Right lobe of liver (tissue), 6 donors: Measurements from ENCODE around the gene METTL17. TPM values are rescaled to one million over a fixed set of nuclear protein-coding genes. Genes with fewer than 3 reads are reported as not detected.

Source experiments
- ATAC-seq, 4 donors: fragments of 200-7000 bp; cut with Tn5 transposase; one replicate each; pipeline ENCODE4 v1.9.1; 2020; ENCODE audit warnings: mild to moderate bottlenecking in 4 of 4, moderate library complexity in 4 of 4
- DNase-seq, 3 donors: peaks; one replicate each; pipeline ENCODE4 v3.0.0-alpha.2; 2020
- H3K27ac ChIP-seq, 3 donors: fragments of 200-600 bp; one replicate each; pipeline ENCODE4 v1.8.0; 2022
- H3K27me3 ChIP-seq, 2 donors: fragments of 200-600 bp; one replicate each; pipeline ENCODE4 v1.8.0; 2022
- H3K36me3 ChIP-seq, 4 donors: fragments of 200-600 bp; sonication (generic) in 1 of 4; one replicate each; pipeline versions ENCODE4 v1.5.1 to v1.8.0; 2017 to 2022; ENCODE audit warnings: control low read depth in 1 of 4
- H3K4me1 ChIP-seq, 4 donors: fragments of 200-600 bp; sonication (generic) in 1 of 4; one replicate each; pipeline versions ENCODE4 v1.5.1 to v1.8.0; 2017 to 2022; ENCODE audit warnings: control low read depth in 1 of 4
- H3K4me3 ChIP-seq, 3 donors: fragments of 200-600 bp; one replicate each; pipeline ENCODE4 v1.8.0; 2022
- H3K9me3 ChIP-seq, 4 donors: fragments of 200-600 bp; sonication (generic) in 1 of 4; one replicate each; pipeline versions ENCODE4 v1.5.1 to v1.8.0; 2017 to 2022; ENCODE audit warnings: control low read depth in 1 of 4
- POLR2A ChIP-seq: fragments of 450-650 bp; IDR thresholded peaks from one replicate; pipeline ENCODE4 v1.6.1; 2017; ENCODE audit warnings: antibody characterized with exemption, mild to moderate bottlenecking
- WGBS: methylation state at CpG from one replicate; pipeline ENCODE4 v1.1.6; 2018; ENCODE audit warnings: low coverage, low lambda C conversion rate; ENCODE audit not compliant: insufficient coverage; ENCODE audit errors: missing lambda C conversion rate; 5-methylcytosine and 5-hydroxymethylcytosine counted together
- intact Hi-C, 2 donors: fragments of 100-400 bp; cut with DNase I; formaldehyde crosslinking; loops; one replicate each; pipeline versions ENCODE4 v1.11.2 to v1.14.1; 2022
- total RNA-seq, 6 experiments: library from RNA; depleted of rRNA in 2 of 6; stranded (reverse); fragments of >200 nt in 2 of 6; fragmentation: NEBNext Ultra II Directional in 3 of 6; extraction: Animal tissue kit (Norgen Biotek cat#: 25700) in 3 of 6; gene quantifications; one replicate each; pipeline versions ENCODE4 v1.1.0 to v1.2.4, GENCODE V29; 2016 to 2023
- TF ChIP-seq, protein P1 (sequence below), 4 donors: fragments of 200-600 bp in 3 of 4; fragments of 450-650 bp in 1 of 4; IDR thresholded peaks; one replicate each; pipeline versions ENCODE4 v1.5.1 to v1.8.0; 2016 to 2022; ENCODE audit warnings: antibody characterized with exemption in 4 of 4, mild to moderate bottlenecking in 2 of 4
- donor health status: DM: no; HTN: yes; CAD: no.
- donor health status: DM: no; HTN: no; CAD: no.
- donor health status: DM: no; HTN: no; CAD: no.
- donor health status: DM: no; HTN: yes; CAD: no.
- donor health status: DM: no; HTN: yes; CAD: no.

Gene METTL17
- total RNA-seq, 6 experiments from 2014 or later, result 27.5 to 70.7 (median 34.6) TPM

DNA sequence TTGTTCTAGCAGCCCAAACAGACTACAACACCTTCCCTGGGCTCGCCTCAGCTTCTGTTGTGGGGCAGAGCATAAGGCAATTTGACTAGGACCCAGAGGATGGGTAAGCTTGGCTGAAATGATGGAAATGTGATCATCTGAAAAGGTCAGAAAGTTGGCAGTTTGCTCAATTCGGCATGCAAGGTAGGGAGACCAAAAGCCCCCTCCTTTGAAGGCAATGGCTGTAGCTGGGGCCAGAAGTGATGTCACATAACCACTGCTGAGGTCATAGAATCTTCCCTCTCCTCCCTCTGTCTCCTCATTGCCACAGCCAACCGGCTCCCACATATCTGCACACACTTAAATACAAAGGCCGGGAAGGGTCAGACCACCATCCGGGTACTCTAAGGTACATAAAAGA is 40.1 kb downstream of the METTL17 start, which contains the start of gene TPPP2:
TPPP2 (plus strand) TSS at position 301 of the 400 bp plus-strand sequence. CDS start 365 bp downstream, outside the sequence.
- H3K27me3 ChIP-seq, result no peaks in the 10 kb centered on the region
- TF ChIP-seq, protein P1, sequence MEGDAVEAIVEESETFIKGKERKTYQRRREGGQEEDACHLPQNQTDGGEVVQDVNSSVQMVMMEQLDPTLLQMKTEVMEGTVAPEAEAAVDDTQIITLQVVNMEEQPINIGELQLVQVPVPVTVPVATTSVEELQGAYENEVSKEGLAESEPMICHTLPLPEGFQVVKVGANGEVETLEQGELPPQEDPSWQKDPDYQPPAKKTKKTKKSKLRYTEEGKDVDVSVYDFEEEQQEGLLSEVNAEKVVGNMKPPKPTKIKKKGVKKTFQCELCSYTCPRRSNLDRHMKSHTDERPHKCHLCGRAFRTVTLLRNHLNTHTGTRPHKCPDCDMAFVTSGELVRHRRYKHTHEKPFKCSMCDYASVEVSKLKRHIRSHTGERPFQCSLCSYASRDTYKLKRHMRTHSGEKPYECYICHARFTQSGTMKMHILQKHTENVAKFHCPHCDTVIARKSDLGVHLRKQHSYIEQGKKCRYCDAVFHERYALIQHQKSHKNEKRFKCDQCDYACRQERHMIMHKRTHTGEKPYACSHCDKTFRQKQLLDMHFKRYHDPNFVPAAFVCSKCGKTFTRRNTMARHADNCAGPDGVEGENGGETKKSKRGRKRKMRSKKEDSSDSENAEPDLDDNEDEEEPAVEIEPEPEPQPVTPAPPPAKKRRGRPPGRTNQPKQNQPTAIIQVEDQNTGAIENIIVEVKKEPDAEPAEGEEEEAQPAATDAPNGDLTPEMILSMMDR (IDR thresholded peaks at IDR 0.05), result no peak
- no peak for TF ChIP-seq POLR2A
- no peak within 1 kb of the TSS for H3K27ac ChIP-seq
- DNase-seq (no peak), ATAC-seq (no peak)
- WGBS, result 88% methylated on average over 1 of the region's 5 CpGs
- intact Hi-C loops, result no loop called here
- H3K4me1 ChIP-seq, result no peaks in the 10 kb centered on the region
- no peak within 1 kb of the TSS for H3K4me3 ChIP-seq
- no peaks in the 10 kb centered on the region for H3K36me3 ChIP-seq
- no peaks in the 10 kb centered on the region for H3K9me3 ChIP-seq

GRCh38 chr14:21030531-21030930 is 40.8 kb downstream of the METTL17 start:
- ATAC-seq (no peak), DNase-seq (no peak)
- Histone ChIP-seq H3K27ac (no peak overlapping the region), H3K9me3 (no peaks in the 10 kb centered on the region), H3K4me1 (no peaks in the 10 kb centered on the region), H3K36me3 (no peaks in the 10 kb centered on the region), H3K27me3 (no peaks in the 10 kb centered on the region), H3K4me3 (no peak overlapping the region)
- no peak for TF ChIP-seq POLR2A
- TF ChIP-seq, protein P1 (IDR thresholded peaks at IDR 0.05), result no peak
- 83% methylated on average over 9 of the region's 12 CpGs for WGBS
- intact Hi-C loops, result no loop called here

DNA sequence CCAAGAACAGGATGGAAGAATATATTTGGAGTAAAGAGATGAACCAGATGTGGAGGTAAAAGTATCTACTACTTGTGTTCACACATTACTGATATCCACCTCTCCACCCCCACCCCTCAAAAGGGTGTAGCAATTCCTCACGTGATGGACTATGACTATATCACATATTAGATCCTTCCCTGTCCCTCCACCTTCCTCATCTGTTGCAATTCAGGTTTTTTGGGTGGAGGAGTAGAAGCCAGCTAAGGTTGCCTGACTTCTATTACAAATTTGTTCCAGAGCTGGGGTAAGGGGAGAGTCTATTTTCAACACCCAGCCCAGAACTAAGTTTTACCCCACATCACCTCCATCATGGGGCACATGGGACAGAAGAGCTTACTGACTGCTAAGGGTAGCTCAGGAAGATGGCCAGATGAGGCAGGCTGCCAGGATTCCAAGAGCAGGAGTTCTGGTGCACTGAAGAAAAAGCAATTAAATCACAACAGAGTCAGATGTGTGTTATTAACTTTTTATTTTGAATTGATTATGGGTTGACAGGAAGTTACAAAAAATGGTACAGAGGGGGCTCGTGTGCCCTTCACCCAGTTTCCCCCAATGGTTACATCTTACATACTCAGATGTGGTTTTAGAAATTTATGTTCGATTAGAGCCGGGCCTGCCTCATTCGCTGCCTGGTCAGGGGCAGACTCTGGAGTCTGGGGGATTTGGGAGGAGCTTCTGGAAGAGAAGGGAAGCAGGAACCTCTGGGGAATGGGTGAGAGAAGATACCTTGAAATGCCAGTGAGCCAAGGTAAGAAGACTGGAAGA is 42.7 kb downstream of the METTL17 start:
- ATAC-seq, result no peak
- H3K27me3 ChIP-seq, result no peaks in the 10 kb centered on the region
- DNase-seq, result no peak
- no peak overlapping the region for H3K4me3 ChIP-seq
- TF ChIP-seq, protein P1 (IDR thresholded peaks at IDR 0.05), result no peak
- no peak for TF ChIP-seq POLR2A
- 77% methylated on average over 5 of the region's 5 CpGs for WGBS
- H3K27ac ChIP-seq, result no peak overlapping the region
- no peaks in the 10 kb centered on the region for H3K36me3 ChIP-seq
- H3K9me3 ChIP-seq, result no peaks in the 10 kb centered on the region
- intact Hi-C loops, result no loop called here
- H3K4me1 ChIP-seq, result no peaks in the 10 kb centered on the region

GRCh38 chr14:21033133-21033698 is 43.4 kb downstream of the METTL17 start:
- no peaks in the 10 kb centered on the region for H3K9me3 ChIP-seq
- ATAC-seq (peak in 1 of 4 donors; percentile 14), DNase-seq (no peak)
- H3K27ac ChIP-seq, result no peak overlapping the region
- H3K27me3 ChIP-seq, result no peaks in the 10 kb centered on the region
- TF ChIP-seq, protein P1 (IDR thresholded peaks at IDR 0.05), result no peak
- TF ChIP-seq POLR2A, result no peak
- intact Hi-C loops, result no loop called here
- H3K4me1 ChIP-seq, result peaks cover 0 to 4% (median 1%) of the 10 kb centered on the region in 4 donors
- no peak overlapping the region for H3K4me3 ChIP-seq
- H3K36me3 ChIP-seq, result no peaks in the 10 kb centered on the region
- WGBS, result 85% methylated on average over 4 of the region's 4 CpGs
